Measurements from ENCODE around the gene PYGB.
"Not testable (repeated sequence)": the region's sequence is repeated elsewhere in the genome, so short reads cannot be mapped to it uniquely, and the experiment has no call there.

PYGB gene

GRCh38 chr20:25249198-25249931 is 1.5 kb downstream of the PYGB start:
- DNase-seq (ENCODE audit: low read depth) = no peak

DNA sequence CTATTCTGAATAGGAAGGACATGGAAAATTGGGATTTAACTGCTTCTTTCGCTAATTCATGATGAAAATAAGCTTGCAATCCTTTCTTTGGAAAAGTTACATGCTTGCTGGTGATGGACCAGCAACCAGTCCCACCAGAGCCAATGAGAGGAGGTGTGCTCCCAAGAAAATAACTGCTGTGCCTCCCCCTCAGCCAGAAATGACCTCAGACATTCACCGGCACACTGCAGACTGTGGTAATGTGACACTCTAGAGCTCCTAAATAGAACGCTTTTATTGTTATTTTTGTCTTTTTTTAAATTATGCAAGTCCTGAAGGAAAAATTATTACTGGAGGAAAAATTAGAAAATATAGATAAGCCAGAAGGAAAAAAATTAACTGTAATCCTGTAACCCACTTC is 2.6 kb downstream of the PYGB start:
- DNase-seq (ENCODE audit: low read depth) = no peak

DNA sequence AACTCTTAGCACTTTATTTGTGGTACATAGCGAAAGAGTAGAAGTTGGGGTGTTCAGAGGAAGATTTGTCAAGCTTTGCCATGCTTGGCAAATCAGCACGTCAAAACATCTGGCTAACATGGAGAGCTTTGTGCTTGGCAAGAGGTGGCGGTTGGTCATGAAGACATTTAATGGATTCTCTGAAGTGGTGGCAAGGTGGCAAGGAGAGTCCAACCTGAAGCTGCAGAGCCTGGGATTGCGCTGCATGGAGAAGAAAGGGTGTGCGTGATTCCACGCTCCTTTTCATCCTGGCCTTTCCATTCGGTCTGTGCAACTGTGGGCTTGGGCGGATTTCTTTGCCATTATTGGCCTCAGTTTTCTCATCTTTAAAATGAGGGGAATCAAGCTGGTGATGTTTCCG is 3.1 kb downstream of the PYGB start:
- DNase-seq (ENCODE audit: low read depth) = no peak

- DNase-seq (ENCODE audit: low read depth) = no peak
These were observed 3.7 kb downstream of the PYGB start for GRCh38 chr20:25251558-25251957.

DNA sequence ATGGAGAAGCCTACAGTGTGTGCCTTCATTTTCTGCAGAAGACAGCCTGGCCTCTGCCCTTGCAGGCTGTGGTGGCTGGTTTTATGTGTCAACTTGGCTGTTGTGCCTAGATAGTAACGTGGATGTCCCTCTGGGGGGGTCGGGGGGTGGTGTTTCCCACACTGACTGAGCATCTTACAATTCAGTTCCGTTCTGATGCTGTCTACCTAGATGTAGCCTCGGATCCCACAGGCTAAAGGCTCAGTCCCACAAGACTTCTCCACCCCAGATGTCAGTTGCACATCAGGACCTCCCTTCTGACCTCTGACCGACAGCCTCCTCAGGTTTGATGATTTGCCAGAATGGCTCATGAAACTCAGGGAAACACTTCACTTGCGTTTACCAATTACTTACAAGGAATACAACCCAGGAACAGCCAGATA is 4.4 kb downstream of the PYGB start:
- DNase-seq (ENCODE audit: low read depth) = no peak

DNA sequence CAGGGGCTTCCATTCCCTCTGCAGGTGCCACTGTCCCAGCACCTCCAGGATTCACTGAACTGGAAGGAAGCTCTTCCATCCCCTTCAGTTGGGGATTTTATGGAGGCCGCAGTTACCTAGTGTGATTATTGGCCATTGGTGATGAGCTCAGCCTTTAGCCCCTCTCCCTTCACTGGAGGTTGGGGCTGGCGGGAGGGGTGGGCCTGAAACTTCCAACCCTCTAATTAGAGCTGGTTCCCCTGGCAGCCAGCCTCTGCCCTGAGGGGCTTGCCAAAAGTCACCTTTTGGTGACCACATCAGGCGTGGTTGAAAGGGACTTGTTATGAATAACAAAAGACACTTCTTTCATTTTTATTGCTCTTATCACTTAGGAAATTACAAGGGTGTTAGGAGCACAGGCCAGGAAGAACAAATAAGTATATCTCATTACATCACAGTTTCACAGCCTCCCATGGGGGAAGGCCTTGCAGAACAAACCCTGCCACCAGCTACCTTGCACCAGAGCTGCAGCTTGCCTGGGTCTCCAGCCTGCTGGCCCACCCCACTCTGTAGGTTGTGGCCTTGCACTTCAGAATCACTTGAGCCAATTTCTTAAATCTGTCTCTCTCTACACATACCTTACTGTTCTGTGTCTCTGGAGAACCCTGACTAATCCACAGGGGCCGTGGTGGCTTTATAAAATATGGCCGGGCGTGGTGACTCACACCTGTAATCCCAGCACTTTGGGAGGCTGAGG is 5.0 kb downstream of the PYGB start:
- no peak for DNase-seq (ENCODE audit: low read depth)

- DNase-seq (ENCODE audit: low read depth) = no peak
These were observed 5.9 kb downstream of the PYGB start for GRCh38 chr20:25253606-25254275.

DNA sequence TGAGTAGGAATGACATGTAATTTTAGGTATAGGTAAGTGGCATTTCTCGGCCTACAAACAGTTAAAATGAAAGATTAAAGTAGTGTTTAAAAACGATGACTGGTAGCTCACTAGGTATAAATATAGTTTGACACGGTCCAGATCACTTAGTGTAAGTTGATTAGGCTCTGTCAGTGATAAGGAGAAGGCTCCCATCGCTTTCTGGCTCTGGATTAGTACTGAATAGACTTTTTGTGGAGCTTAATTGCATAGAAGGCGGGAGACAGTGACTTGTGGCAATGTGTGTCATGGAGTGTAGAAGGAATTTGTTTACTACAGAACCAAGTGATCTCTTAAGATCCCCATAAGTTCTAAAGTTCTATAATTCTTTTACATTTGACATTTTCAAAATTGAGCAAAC is 6.7 kb downstream of the PYGB start:
- DNase-seq (ENCODE audit: low read depth) = no peak

DNA sequence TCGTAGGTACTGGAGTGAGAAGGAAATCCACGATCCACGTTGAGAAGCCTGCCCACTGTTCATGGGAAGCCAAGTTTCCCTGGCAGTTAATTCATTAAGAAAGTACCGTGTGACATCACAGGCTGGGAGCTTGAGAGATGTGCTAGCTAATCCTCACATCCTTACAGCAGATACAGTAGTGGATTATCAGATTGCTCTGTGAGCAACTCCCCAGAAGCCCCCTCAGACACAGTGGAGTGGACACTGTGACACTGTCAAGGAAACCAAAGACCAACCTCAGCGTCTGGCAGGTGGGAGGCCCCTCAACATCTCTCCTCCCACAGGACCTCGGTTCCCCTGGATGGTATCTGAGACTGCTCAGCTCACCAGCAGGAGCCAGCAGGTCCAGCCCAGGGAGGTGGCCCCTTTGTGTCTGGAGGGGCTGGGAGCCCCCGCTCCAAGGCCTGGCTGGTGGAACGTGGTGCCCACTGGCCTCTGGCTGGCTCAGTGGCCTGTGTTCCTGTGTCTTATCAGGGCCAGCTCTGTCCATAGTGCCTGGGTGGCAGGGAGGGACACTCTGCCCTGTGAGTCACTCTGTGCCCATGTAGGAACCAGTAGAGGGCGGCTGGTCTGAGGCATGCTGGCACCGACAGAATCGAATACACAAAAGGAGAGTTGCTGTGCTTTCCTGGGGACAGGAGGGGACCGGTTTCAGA is 7.2 kb downstream of the PYGB start:
- DNase-seq (ENCODE audit: low read depth) = no peak

DNA sequence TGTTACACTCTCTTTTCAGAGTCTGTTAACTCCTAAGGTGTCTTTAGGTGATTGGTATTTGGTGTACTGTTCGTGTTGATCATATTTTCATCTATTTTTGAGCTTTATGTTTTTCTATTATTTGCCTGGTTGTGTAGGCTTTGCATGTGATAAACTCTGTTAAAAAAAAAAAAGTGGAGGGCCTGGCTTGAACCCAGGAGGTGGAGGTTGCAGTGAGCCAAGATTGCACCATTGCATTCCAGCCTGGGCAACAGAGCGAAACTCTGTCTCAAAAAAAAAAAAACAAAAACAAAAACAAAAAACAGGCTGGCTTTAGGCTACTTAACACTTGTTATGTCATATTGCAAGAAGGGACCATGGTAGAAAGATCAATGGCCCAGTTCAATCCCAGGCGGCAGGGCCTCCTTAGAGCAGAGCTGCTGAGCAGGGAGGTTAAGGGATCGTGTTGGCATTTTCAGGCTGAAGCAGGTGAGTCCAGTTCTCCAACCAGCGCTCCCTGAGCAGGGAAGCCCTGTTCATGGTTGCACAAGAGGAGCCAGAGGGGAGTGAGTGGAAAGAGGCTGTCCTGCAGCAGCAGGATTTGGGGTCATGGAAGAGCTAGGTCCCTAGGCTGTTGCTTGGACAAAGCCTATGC is 8.5 kb downstream of the PYGB start:
- DNase-seq (ENCODE audit: low read depth) = no peak

DNA sequence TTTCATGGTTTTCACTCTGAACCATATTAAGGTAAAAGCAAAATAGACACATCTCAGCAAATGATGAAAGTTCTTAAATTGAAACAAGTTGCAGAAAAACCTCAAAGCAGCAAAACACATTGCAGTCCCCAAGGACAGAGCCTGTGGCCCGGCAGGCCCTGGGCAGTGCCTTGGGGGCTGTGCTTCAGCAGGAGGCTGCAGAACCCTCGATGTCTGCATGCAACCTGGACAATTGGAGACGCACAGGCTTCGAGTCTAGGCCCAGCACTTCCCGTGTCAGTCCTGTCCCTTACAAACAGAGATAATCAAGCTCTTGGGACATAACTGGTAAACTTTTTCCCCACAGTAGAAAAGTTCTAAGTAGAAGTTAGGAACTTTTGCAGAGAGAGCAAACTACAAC is 9.2 kb downstream of the PYGB start:
- DNase-seq (ENCODE audit: low read depth) = no peak

- DNase-seq (ENCODE audit: low read depth) = no peak
These were observed 10.0 kb downstream of the PYGB start for GRCh38 chr20:25257756-25258475.

- no peak for DNase-seq (ENCODE audit: low read depth)
These were observed 10.6 kb downstream of the PYGB start for GRCh38 chr20:25258476-25258805.

DNA sequence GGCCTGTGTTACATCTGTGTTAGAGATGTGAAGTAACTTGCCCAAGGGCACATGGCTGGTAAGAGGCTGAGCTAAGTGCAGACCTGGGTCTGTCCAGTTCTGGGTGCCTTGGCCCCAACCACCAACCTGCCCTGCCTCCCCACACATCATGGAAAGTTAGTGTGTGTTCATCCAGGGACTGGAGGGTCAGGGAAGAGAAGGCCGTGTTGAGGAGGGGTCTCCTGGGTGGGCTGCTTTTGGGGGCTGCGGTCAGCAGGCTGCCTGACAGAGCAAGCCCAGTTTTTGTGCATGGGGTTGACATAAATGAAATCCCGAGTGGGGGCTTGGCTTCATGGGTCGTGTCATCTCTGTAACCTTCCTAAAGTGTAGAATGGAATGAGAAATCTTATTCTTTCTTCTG is 10.9 kb downstream of the PYGB start:
- no peak for DNase-seq (ENCODE audit: low read depth)

DNA sequence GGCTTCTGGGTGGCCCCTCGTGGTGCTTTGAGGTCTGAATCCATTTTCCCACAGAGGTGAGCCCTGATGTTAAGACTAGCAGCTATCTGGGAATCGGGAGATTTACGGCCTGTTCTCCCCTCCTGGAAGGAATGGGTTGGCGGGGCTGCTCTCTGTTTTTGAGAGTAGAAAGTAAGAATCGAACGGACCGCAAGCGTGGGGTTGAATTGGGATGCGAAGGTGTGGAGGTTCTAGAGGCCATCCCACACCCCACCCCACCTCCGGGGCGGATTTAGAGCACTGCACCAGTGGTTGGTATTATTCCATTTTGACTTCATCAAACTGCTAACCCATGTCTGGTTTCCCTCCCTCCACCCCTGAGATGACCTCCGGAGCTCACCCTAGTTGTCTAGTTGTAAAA is 11.5 kb downstream of the PYGB start:
- no peak for DNase-seq (ENCODE audit: low read depth)

DNA sequence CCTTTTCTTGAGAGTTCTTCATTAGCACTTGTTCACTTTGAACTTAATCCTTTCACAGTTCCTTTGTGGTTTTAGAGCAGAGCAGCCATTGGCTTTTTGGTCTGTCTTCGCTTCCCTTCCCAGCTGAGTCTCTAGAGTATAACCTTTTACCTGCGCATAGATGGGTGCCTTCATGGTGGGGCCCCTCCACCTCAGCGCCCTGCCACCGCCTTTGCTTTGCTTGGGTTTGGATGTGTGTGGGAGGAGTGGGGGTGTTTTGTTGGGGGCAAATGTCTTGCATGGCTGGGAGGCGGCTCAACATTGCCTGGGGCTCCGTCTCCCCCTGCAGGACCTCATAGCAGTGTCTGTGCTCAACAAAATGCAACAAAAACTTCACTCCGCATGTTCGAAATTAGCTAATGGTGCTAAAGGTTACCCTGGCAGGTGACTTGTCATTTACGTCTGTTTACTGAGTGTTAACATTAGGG is 11.9 kb downstream of the PYGB start:
- DNase-seq (ENCODE audit: low read depth) = no peak

DNA sequence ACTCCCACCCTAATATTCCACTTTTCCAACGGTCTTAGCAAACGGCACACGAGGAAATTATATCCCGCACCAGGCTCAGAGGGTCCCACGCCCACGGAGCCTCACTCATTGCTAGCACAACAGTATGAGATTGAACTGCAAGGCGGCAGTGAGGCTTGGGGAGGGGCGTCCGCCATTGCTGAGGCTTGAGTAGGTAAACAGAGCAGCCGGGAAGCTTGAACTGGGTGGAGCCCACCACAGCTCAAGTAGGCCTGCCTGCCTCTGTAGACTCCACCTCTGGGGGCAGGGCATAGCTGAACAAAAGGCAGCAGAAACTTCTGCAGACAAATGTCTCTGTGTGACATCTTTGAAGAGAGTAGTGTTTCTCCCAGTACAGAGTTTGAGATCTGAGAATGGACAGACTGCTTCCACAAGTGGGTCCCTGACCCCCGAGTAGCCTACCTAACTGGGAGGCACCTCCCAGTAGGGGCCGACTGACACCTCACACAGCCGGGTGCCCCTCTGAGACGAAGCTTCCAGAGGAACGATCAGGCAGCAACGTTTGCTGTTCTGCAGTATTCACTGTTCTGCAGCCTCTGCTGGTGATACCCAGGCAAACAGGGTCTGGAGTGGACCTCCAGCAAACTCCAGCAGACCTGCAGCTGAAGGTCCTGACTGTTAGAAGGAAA is 13.0 kb downstream of the PYGB start:
- DNase-seq (ENCODE audit: low read depth) = not testable (repeated sequence)

GRCh38 chr20:25269057-25269832 is 21.4 kb downstream of the PYGB start:
- no peak for DNase-seq (ENCODE audit: low read depth)

GRCh38 chr20:25269833-25270170 is 21.9 kb downstream of the PYGB start:
- DNase-seq (ENCODE audit: low read depth) = no peak

GRCh38 chr20:25270829-25271251 is 23.0 kb downstream of the PYGB start:
- DNase-seq (ENCODE audit: low read depth) = no peak

All from GM04504 (cell line).